Liver (tissue), 9 donors: ENCODE measurements around the gene RTBDN. TPM values are rescaled to one million over a fixed set of nuclear protein-coding genes. Genes with fewer than 3 reads are reported as not detected.

Source experiments
- DNase-seq: peaks from one replicate; pipeline ENCODE4 v3.0.0-alpha.2; 2017; ENCODE audit warnings: low spot score
- H3K27ac ChIP-seq, 2 donors: one replicate each; pipeline ENCODE4 v1.7.0; 2013; ENCODE audit warnings: inconsistent platforms in 2 of 2, low read length in 2 of 2, control low read depth in 1 of 2, low read depth in 1 of 2, mild to moderate bottlenecking in 1 of 2
- H3K27me3 ChIP-seq, 4 donors: one replicate each; pipeline versions ENCODE4 v1.6.1 to v1.7.0; 2013; ENCODE audit warnings: low read length in 3 of 4, inconsistent platforms in 1 of 4, mild to moderate bottlenecking in 1 of 4, moderate library complexity in 1 of 4; ENCODE audit not compliant: control insufficient read depth in 4 of 4, insufficient read depth in 4 of 4
- H3K36me3 ChIP-seq, 4 donors: one replicate each; pipeline versions ENCODE4 v1.6.1 to v1.7.0; 2013; ENCODE audit warnings: low read length in 3 of 4, mild to moderate bottlenecking in 3 of 4, low read depth in 1 of 4, moderate library complexity in 1 of 4; ENCODE audit not compliant: control insufficient read depth in 4 of 4, insufficient read depth in 3 of 4
- H3K4me1 ChIP-seq, 4 donors: one replicate each; pipeline versions ENCODE4 v1.6.1 to v1.7.0; 2013; ENCODE audit warnings: low read length in 3 of 4, mild to moderate bottlenecking in 3 of 4, moderate library complexity in 1 of 4; ENCODE audit not compliant: control insufficient read depth in 4 of 4, insufficient read depth in 4 of 4
- H3K4me3 ChIP-seq, 3 donors: one replicate each; pipeline versions ENCODE4 v1.6.1 to v1.7.0; 2013; ENCODE audit warnings: low read length in 3 of 3, control low read depth in 1 of 3, low read depth in 1 of 3, mild to moderate bottlenecking in 1 of 3
- H3K9ac ChIP-seq, 2 donors: one replicate each; pipeline ENCODE4 v1.7.0; 2013; ENCODE audit warnings: low read length in 2 of 2, mild to moderate bottlenecking in 2 of 2, moderate library complexity in 2 of 2, control low read depth in 1 of 2, low read depth in 1 of 2
- H3K9me3 ChIP-seq, 4 donors: one replicate each; pipeline versions ENCODE4 v1.6.1 to v1.7.0; 2013; ENCODE audit warnings: low read length in 3 of 4; ENCODE audit not compliant: control insufficient read depth in 4 of 4
- EGR1 ChIP-seq, 2 donors: IDR thresholded peaks; 2 replicates each; pipeline ENCODE4 v1.6.1; 2016 to 2018; ENCODE audit warnings: antibody characterized with exemption in 2 of 2, low read depth in 2 of 2
- FOXA1 ChIP-seq: IDR thresholded peaks from 2 replicates; pipeline ENCODE4 v1.6.1; 2016; ENCODE audit warnings: antibody characterized with exemption
- FOXA2 ChIP-seq: IDR thresholded peaks from 2 replicates; pipeline ENCODE4 v1.6.1; 2016; ENCODE audit warnings: antibody characterized with exemption
- GABPA ChIP-seq, 2 donors: IDR thresholded peaks in 1 of 2; conservative IDR thresholded peaks in 1 of 2; 2 replicates each; pipeline ENCODE4 v1.6.1; 2016; ENCODE audit warnings: antibody characterized with exemption in 2 of 2, mild to moderate bottlenecking in 1 of 2, moderate library complexity in 1 of 2
- HNF4A ChIP-seq, 2 donors: conservative IDR thresholded peaks; 2 replicates each; pipeline ENCODE4 v1.6.1; 2016; ENCODE audit warnings: antibody characterized with exemption in 2 of 2, mild to moderate bottlenecking in 2 of 2
- HNF4G ChIP-seq: IDR thresholded peaks from 2 replicates; pipeline ENCODE4 v1.6.1; 2016; ENCODE audit warnings: antibody characterized with exemption
- JUND ChIP-seq, 2 donors: IDR thresholded peaks; 2 replicates each; pipeline ENCODE4 v1.6.1; 2016; ENCODE audit warnings: antibody characterized with exemption in 2 of 2
- NR2F2 ChIP-seq: IDR thresholded peaks from 2 replicates; pipeline ENCODE4 v1.6.1; 2016; ENCODE audit warnings: antibody characterized with exemption
- RAD21 ChIP-seq, 2 donors: IDR thresholded peaks; 2 replicates each; pipeline ENCODE4 v1.6.1; 2016; ENCODE audit warnings: antibody characterized with exemption in 2 of 2, mild to moderate bottlenecking in 2 of 2
- RXRA ChIP-seq, 2 donors: IDR thresholded peaks; 2 replicates each; pipeline ENCODE4 v1.6.1; 2017 to 2018; ENCODE audit warnings: antibody characterized with exemption in 2 of 2, mild to moderate bottlenecking in 1 of 2
- SP1 ChIP-seq: IDR thresholded peaks from 2 replicates; pipeline ENCODE4 v1.6.1; 2018; ENCODE audit warnings: antibody characterized with exemption, mild to moderate bottlenecking
- TAF1 ChIP-seq: conservative IDR thresholded peaks from 2 replicates; pipeline ENCODE4 v1.6.1; 2016; ENCODE audit warnings: antibody characterized with exemption, mild to moderate bottlenecking
- YY1 ChIP-seq: IDR thresholded peaks from 2 replicates; pipeline ENCODE4 v1.6.1; 2016; ENCODE audit warnings: antibody characterized with exemption, mild to moderate bottlenecking
- WGBS: extraction: QIAGEN DNeasy Blood & Tissue Kit; methylation state at CpG from one replicate; pipeline ENCODE4 v1.1.7; 2013; 5-methylcytosine and 5-hydroxymethylcytosine counted together
- polyA plus RNA-seq, 2 donors: library from polyadenylated mRNA; stranded (reverse) in 1 of 2; unstranded in 1 of 2; fragments of 200-250 nt in 1 of 2; fragments of >200 nt in 1 of 2; fragmentation: Nextera tagmentation in 1 of 2; extraction: Ambion mirVana in 1 of 2; gene quantifications; one replicate each; pipeline versions ENCODE4 v1.2.1 to v1.2.3, GENCODE V29; 2013 to 2015
- total RNA-seq, 2 donors: library from RNA; depleted of rRNA; stranded (reverse); fragments of >200 nt; gene quantifications; one replicate each; pipeline ENCODE4 v1.2.3, GENCODE V29; 2014
- TF ChIP-seq, protein P1 (sequence below): IDR thresholded peaks from 2 replicates; pipeline ENCODE4 v1.6.1; 2016; ENCODE audit warnings: antibody characterized with exemption
- TF ChIP-seq, protein P2 (sequence below): IDR thresholded peaks from 2 replicates; pipeline ENCODE4 v1.6.1; 2016; ENCODE audit warnings: antibody characterized with exemption
- TF ChIP-seq, protein P3 (sequence below): IDR thresholded peaks from 2 replicates; pipeline ENCODE4 v1.6.1; 2016; ENCODE audit warnings: antibody characterized with exemption
- TF ChIP-seq, protein P4 (sequence below): fragments of 150-350 bp; IDR thresholded peaks from 2 replicates; pipeline ENCODE4 v1.5.1; 2017; ENCODE audit warnings: improper control_type of control experiment, low read depth, low read length; ENCODE audit not compliant: missing input control
- TF ChIP-seq, protein P5 (sequence below): IDR thresholded peaks from 2 replicates; pipeline ENCODE4 v1.6.1; 2016; ENCODE audit warnings: antibody characterized with exemption, mild to moderate bottlenecking
- donor health status: healthy.
- donor health status: healthy.
- donor health status: healthy.
- donor health status: healthy.
- donor health status: healthy.

The RTBDN gene
- total and polyA plus RNA-seq, 4 donors = not detected

DNA sequence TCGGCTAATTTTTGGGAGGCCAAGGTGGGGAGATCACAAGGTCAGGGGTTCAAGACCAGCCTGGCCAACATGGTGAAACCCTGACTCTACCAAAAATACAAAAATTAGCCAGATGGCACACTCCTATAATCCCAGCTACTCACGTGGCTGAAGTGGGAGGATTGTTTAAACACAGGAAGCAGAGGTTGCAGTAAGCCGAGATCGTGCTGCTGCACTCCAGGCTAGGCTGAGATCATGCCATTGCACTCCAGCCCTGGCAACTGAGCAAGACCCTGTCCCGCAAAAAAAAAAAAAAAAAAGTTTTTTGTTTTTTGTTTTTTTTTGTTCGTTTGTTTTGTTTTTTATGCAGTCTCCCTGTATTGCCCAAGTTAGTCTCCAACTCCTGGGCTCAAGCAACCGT lies 25.2 kb upstream of the RTBDN start:
- 56% methylated on average over 7 of the region's 7 CpGs for WGBS
- Histone ChIP-seq H3K9me3 (no peaks in the 10 kb centered on the region), H3K27ac (no peak overlapping the region), H3K9ac (no peak overlapping the region), H3K36me3 (no peaks in the 10 kb centered on the region), H3K27me3 (no peaks in the 10 kb centered on the region), H3K4me1 (no peaks in the 10 kb centered on the region), H3K4me3 (no peak overlapping the region)
- DNase-seq = no peak
- no peak for TF ChIP-seq RXRA (IDR thresholded peaks at IDR 0.05)
- no peak for TF ChIP-seq HNF4A (conservative IDR thresholded peaks at IDR 0.05)
- no peak for TF ChIP-seq JUND (IDR thresholded peaks at IDR 0.05)
- TF ChIP-seq, protein P1, sequence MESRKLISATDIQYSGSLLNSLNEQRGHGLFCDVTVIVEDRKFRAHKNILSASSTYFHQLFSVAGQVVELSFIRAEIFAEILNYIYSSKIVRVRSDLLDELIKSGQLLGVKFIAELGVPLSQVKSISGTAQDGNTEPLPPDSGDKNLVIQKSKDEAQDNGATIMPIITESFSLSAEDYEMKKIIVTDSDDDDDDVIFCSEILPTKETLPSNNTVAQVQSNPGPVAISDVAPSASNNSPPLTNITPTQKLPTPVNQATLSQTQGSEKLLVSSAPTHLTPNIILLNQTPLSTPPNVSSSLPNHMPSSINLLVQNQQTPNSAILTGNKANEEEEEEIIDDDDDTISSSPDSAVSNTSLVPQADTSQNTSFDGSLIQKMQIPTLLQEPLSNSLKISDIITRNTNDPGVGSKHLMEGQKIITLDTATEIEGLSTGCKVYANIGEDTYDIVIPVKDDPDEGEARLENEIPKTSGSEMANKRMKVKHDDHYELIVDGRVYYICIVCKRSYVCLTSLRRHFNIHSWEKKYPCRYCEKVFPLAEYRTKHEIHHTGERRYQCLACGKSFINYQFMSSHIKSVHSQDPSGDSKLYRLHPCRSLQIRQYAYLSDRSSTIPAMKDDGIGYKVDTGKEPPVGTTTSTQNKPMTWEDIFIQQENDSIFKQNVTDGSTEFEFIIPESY = no peak
- TF ChIP-seq, protein P2, sequence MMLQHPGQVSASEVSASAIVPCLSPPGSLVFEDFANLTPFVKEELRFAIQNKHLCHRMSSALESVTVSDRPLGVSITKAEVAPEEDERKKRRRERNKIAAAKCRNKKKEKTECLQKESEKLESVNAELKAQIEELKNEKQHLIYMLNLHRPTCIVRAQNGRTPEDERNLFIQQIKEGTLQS = no peak
- no peak for TF ChIP-seq YY1
- no peak for TF ChIP-seq FOXA2

DNA sequence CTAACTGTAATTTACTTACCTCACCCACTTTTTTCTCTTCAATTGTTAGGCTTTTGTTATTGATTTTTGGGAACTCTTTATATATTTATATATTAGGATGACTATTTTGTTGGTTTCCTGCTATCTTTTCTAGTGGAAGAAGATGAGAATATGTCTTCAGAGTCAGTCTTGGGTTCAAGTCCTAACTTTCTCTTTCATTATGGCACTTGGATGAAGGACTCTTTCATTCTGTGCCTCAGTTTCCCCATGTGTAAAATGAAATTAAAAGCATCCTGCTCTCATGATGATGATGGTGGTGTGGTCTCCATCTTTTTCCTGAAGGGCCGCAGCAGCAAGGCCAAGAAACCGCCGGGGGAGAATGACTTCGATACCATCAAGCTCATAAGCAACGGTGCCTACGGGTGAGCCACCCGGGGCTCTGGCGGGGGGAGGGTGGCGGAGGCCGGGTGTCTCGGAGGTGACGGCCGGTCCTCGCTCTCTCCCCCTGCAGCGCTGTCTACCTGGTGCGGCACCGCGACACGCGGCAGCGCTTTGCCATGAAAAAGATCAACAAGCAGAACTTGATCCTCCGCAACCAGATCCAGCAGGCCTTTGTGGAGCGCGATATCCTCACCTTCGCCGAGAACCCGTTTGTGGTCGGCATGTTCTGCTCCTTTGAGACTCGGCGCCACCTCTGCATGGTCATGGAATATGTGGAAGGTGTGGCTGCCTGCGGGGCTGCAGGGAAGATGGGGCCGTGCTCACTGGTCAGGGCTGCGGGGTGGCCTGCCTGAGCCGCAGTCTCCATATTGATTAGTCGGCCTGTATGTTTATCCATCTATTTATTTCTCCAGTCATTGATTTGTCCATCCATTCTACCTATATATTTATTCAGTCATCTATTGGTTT lies 23.9 kb upstream of the RTBDN start:
- Histone ChIP-seq H3K4me3 (no peak overlapping the region), H3K9me3 (no peaks in the 10 kb centered on the region), H3K9ac (no peak overlapping the region), H3K4me1 (no peaks in the 10 kb centered on the region), H3K27ac (no peak overlapping the region), H3K36me3 (no peaks in the 10 kb centered on the region), H3K27me3 (no peaks in the 10 kb centered on the region)
- WGBS = 91% methylated on average over 35 of the region's 35 CpGs
- DNase-seq = no peak
- TF ChIP-seq, protein P3, sequence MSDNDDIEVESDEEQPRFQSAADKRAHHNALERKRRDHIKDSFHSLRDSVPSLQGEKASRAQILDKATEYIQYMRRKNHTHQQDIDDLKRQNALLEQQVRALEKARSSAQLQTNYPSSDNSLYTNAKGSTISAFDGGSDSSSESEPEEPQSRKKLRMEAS = no peak
- TF ChIP-seq FOXA2 (no peak), YY1 (no peak), SP1 (no peak), RAD21 (IDR thresholded peaks at IDR 0.05) (no peak), EGR1 (IDR thresholded peaks at IDR 0.05; ENCODE audit: low read depth in 2 of 2) (no peak), TAF1 (no peak), JUND (IDR thresholded peaks at IDR 0.05) (no peak), HNF4A (conservative IDR thresholded peaks at IDR 0.05) (no peak), FOXA1 (no peak), HNF4G (no peak), NR2F2 (no peak), RXRA (IDR thresholded peaks at IDR 0.05) (no peak), GABPA (IDR thresholded peaks at IDR 0.05 in 1 of 2, conservative IDR thresholded peaks at IDR 0.05 in 1 of 2) (no peak)
- TF ChIP-seq, protein P4, sequence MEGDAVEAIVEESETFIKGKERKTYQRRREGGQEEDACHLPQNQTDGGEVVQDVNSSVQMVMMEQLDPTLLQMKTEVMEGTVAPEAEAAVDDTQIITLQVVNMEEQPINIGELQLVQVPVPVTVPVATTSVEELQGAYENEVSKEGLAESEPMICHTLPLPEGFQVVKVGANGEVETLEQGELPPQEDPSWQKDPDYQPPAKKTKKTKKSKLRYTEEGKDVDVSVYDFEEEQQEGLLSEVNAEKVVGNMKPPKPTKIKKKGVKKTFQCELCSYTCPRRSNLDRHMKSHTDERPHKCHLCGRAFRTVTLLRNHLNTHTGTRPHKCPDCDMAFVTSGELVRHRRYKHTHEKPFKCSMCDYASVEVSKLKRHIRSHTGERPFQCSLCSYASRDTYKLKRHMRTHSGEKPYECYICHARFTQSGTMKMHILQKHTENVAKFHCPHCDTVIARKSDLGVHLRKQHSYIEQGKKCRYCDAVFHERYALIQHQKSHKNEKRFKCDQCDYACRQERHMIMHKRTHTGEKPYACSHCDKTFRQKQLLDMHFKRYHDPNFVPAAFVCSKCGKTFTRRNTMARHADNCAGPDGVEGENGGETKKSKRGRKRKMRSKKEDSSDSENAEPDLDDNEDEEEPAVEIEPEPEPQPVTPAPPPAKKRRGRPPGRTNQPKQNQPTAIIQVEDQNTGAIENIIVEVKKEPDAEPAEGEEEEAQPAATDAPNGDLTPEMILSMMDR = no peak
- TF ChIP-seq, protein P2 = no peak
- TF ChIP-seq, protein P5, sequence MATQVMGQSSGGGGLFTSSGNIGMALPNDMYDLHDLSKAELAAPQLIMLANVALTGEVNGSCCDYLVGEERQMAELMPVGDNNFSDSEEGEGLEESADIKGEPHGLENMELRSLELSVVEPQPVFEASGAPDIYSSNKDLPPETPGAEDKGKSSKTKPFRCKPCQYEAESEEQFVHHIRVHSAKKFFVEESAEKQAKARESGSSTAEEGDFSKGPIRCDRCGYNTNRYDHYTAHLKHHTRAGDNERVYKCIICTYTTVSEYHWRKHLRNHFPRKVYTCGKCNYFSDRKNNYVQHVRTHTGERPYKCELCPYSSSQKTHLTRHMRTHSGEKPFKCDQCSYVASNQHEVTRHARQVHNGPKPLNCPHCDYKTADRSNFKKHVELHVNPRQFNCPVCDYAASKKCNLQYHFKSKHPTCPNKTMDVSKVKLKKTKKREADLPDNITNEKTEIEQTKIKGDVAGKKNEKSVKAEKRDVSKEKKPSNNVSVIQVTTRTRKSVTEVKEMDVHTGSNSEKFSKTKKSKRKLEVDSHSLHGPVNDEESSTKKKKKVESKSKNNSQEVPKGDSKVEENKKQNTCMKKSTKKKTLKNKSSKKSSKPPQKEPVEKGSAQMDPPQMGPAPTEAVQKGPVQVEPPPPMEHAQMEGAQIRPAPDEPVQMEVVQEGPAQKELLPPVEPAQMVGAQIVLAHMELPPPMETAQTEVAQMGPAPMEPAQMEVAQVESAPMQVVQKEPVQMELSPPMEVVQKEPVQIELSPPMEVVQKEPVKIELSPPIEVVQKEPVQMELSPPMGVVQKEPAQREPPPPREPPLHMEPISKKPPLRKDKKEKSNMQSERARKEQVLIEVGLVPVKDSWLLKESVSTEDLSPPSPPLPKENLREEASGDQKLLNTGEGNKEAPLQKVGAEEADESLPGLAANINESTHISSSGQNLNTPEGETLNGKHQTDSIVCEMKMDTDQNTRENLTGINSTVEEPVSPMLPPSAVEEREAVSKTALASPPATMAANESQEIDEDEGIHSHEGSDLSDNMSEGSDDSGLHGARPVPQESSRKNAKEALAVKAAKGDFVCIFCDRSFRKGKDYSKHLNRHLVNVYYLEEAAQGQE = no peak
- TF ChIP-seq, protein P1 = no peak
